A549 (cell line): Measurements from ENCODE around the gene UBTD1. TPM values are rescaled to one million over a fixed set of nuclear protein-coding genes. Genes with fewer than 3 reads are reported as not detected.
A peak's percentile ranks its signal among the peaks of the same experiment; 100 is the strongest.
"Not testable (repeated sequence)": the region's sequence is repeated elsewhere in the genome, so short reads cannot be mapped to it uniquely, and the experiment has no call there.

ENCODE experiments used
- ATAC-seq, 2 experiments: fragments of 200-7000 bp in 1 of 2; fragments of >200 bp in 1 of 2; cut with Nextera tagmentation in 1 of 2; cut with Tn5 transposase in 1 of 2; 3 replicates each; pipeline versions ENCODE4 v1.8.0 to v1.9.1; 2018 to 2020; ENCODE audit warnings: mild to moderate bottlenecking in 1 of 2, moderate library complexity in 1 of 2
- CTCF ChIA-PET: fragments of 300-600 bp; sonication (Branson Sonifier 250); formaldehyde crosslinking; extraction: SDS; loops from one replicate; lab custom pipeline; 2021; ENCODE audit warnings: antibody characterized with exemption, inconsistent platforms; lab: Yijun Ruan, JAX
- POLR2A ChIA-PET: fragments of 350-600 bp; formaldehyde crosslinking; extraction: SDS; loops from one replicate; lab custom pipeline; 2021; ENCODE audit warnings: antibody characterized with exemption, inconsistent platforms; lab: Yijun Ruan, JAX
- DNase-seq, 2 experiments: peaks; one replicate each; pipeline versions ENCODE4 v3.0.0 to v3.0.0-alpha.2; 2011 to 2016; ENCODE audit warnings: low read depth in 1 of 2, low spot score in 1 of 2
- FAIRE-seq: peaks from 2 replicates; lab custom pipeline; 2011; peaks lifted over from hg19 to GRCh38; lab: Jason Lieb, UNC
- H3K27ac ChIP-seq, 2 experiments: fragments of >200 bp; sonication (Bioruptor Twin); formaldehyde crosslinking; 3 replicates each; pipeline ENCODE4 v1.5.1; 2016 to 2017
- H3K4me1 ChIP-seq: fragments of >200 bp; sonication (Bioruptor Twin); formaldehyde crosslinking; 3 replicates; pipeline ENCODE4 v1.6.1; 2016
- H3K4me2 ChIP-seq: fragments of >200 bp; sonication (Bioruptor Twin); formaldehyde crosslinking; 3 replicates; pipeline ENCODE4 v1.6.1; 2016
- H3K4me3 ChIP-seq: fragments of >200 bp; sonication (Bioruptor Twin); formaldehyde crosslinking; 3 replicates; pipeline ENCODE4 v1.5.1; 2016
- H3K9me3 ChIP-seq: fragments of >200 bp; sonication (Bioruptor Twin); formaldehyde crosslinking; 3 replicates; pipeline ENCODE4 v1.6.1; 2016
- BHLHE40 ChIP-seq: IDR thresholded peaks from 2 replicates; pipeline ENCODE4 v1.6.1; 2012; ENCODE audit warnings: low read depth, low read length, inconsistent platforms
- CEBPB ChIP-seq, 2 experiments: fragments of >200 bp in 1 of 2; sonication (Bioruptor Twin) in 1 of 2; formaldehyde crosslinking in 1 of 2; IDR thresholded peaks; 2 replicates each; pipeline ENCODE4 v1.6.1; 2012 to 2016
- CHD2 ChIP-seq: fragments of 150-350 bp; IDR thresholded peaks from 2 replicates; pipeline ENCODE4 v1.6.1; 2014; ENCODE audit warnings: low read length; ENCODE audit not compliant: partially characterized antibody
- EP300 ChIP-seq, 2 experiments: fragments of >200 bp; sonication (Bioruptor Twin); formaldehyde crosslinking; IDR thresholded peaks; 2 replicates in 1 of 2; 3 replicates in 1 of 2; pipeline ENCODE4 v1.6.1; 2016 to 2017
- ESRRA ChIP-seq: fragments of 150-350 bp; IDR thresholded peaks from 2 replicates; pipeline ENCODE4 v1.6.1; 2014; ENCODE audit warnings: mild to moderate bottlenecking, low read length, borderline replicate concordance
- FOSL2 ChIP-seq, 2 experiments: fragments of 450-650 bp in 1 of 2; fragments of >200 bp in 1 of 2; sonication (Bioruptor Twin) in 1 of 2; formaldehyde crosslinking; IDR thresholded peaks; 2 replicates each; pipeline versions ENCODE4 v1.5.0 to v1.6.1; 2016 to 2020; ENCODE audit warnings: mild to moderate bottlenecking in 1 of 2, moderate library complexity in 1 of 2
- HDAC2 ChIP-seq: fragments of 200-600 bp; sonication (generic); IDR thresholded peaks from 2 replicates; pipeline ENCODE4 v1.6.1; 2016
- HES2 ChIP-seq: fragments of >200 bp; sonication (Bioruptor Twin); formaldehyde crosslinking; IDR thresholded peaks from 2 replicates; pipeline ENCODE4 v1.6.1; 2016
- HMGXB4 ChIP-seq: fragments of 250-450 bp; sonication (Bioruptor Pico); IDR thresholded peaks from 2 replicates; pipeline ENCODE4 v1.5.0; 2021; ENCODE audit warnings: mild to moderate bottlenecking, moderate library complexity, borderline replicate concordance
- HOXA7 ChIP-seq: fragments of 250-450 bp; sonication (Bioruptor Pico); IDR thresholded peaks from 2 replicates; pipeline ENCODE4 v1.5.0; 2020; ENCODE audit warnings: mild to moderate bottlenecking, moderate library complexity
- KDM1A ChIP-seq: fragments of 200-600 bp; sonication (generic); IDR thresholded peaks from 2 replicates; pipeline ENCODE4 v1.6.1; 2016; ENCODE audit warnings: low read depth, mild to moderate bottlenecking
- MAX ChIP-seq: IDR thresholded peaks from 2 replicates; pipeline ENCODE4 v1.6.1; 2012
- MAZ ChIP-seq: fragments of 150-350 bp; IDR thresholded peaks from 2 replicates; pipeline ENCODE4 v1.6.1; 2014; ENCODE audit warnings: antibody characterized with exemption, low read depth, low read length, borderline replicate concordance
- NPAS2 ChIP-seq: fragments of 250-450 bp; sonication (Bioruptor Pico); IDR thresholded peaks from 2 replicates; pipeline ENCODE4 v1.8.0; 2022; ENCODE audit warnings: mild to moderate bottlenecking, moderate library complexity, borderline replicate concordance
- NR3C1 ChIP-seq: fragments of >200 bp; sonication (Bioruptor Twin); formaldehyde crosslinking; IDR thresholded peaks from 3 replicates; pipeline ENCODE4 v1.6.1; 2017
- PBX3 ChIP-seq: IDR thresholded peaks from 2 replicates; pipeline ENCODE4 v1.6.1; 2012
- RNF2 ChIP-seq: fragments of 200-600 bp; sonication (generic); IDR thresholded peaks from 2 replicates; pipeline ENCODE4 v1.6.1; 2016; ENCODE audit warnings: low read depth, mild to moderate bottlenecking, antibody characterized with exemption, moderate library complexity, borderline replicate concordance
- TP53 ChIP-seq: fragments of 250-450 bp; sonication (Bioruptor Pico); IDR thresholded peaks from 2 replicates; pipeline ENCODE4 v1.5.0; 2021; ENCODE audit warnings: mild to moderate bottlenecking, moderate library complexity
- USF2 ChIP-seq: fragments of 450-650 bp; IDR thresholded peaks from 2 replicates; pipeline ENCODE4 v1.6.1; 2014; ENCODE audit warnings: antibody characterized with exemption
- ZC3H11A ChIP-seq: fragments of 450-650 bp; IDR thresholded peaks from 2 replicates; pipeline ENCODE4 v1.6.1; 2014; ENCODE audit warnings: antibody characterized with exemption, mild to moderate bottlenecking
- ZFP36 ChIP-seq: fragments of 450-650 bp; IDR thresholded peaks from 2 replicates; pipeline ENCODE4 v1.6.1; 2014; ENCODE audit warnings: borderline replicate concordance; ENCODE audit not compliant: partially characterized antibody
- ZNF302 ChIP-seq: fragments of 250-450 bp; sonication (Bioruptor Pico); IDR thresholded peaks from 2 replicates; pipeline ENCODE4 v1.9.0; 2021; ENCODE audit warnings: inconsistent platforms, mild to moderate bottlenecking, moderate library complexity
- WGBS: methylation state at CpG from one replicate; pipeline ENCODE4 v1.1.6; 2017; ENCODE audit errors: missing lambda C conversion rate; 5-methylcytosine and 5-hydroxymethylcytosine counted together
- polyA plus RNA-seq, 4 experiments: library from polyadenylated mRNA; depleted of rRNA in 3 of 4; stranded (reverse); fragments of >200 nt; fragmentation: RNase III in 1 of 4; extraction: RNeasy Plus Mini Kit Qiagen cat#74134 plus additional on column Dnase treatment in 1 of 4; gene quantifications; 2 replicates in 3 of 4; 3 replicates in 1 of 4; pipeline ENCODE4 v1.2.3, GENCODE V29; 2011 to 2017

UBTD1 gene
- polyA plus RNA-seq, 2 of the 4 experiments (the other 2 are of a cell fraction), result 5.9 to 11.6 TPM

GRCh38 chr10:97576487-97576886 lies 77.8 kb downstream of the UBTD1 start:
- ChIA-PET POLR2A (interaction anchor here (0.5 to 1.3 kb wide), 2 partner anchors 71 to 175 kb away, joined by 3 to 4 read pairs; partner anchors contain the start of gene RRP12), CTCF (interaction anchor here (0.8 to 33.8 kb wide), 4 partner anchors 20 to 125 kb away, joined by 4 to 1048 read pairs (median 68); partner anchors contain the start of genes C10orf62 and HOGA1)
- H3K9me3 ChIP-seq, result not testable (repeated sequence)
- peaks cover 56% of the 10 kb centered on the region for H3K4me1 ChIP-seq
- peak; percentile 79 for TF ChIP-seq ZC3H11A
- TF ChIP-seq, all 56 proteins: peak for 1; not testable (repeated sequence) for 55
- not testable (repeated sequence) for ATAC-seq, H3K4me3 ChIP-seq, FAIRE-seq, DNase-seq
- WGBS, result 39% methylated on average over 5 of the region's 5 CpGs
- Histone ChIP-seq H3K27ac (peak overlapping the region; percentile 91 to 93), H3K4me2 (peak overlapping the region; percentile 72; the same call in 1 of the 3 replicates)

GRCh38 chr10:97577701-97578100 lies 79.0 kb downstream of the UBTD1 start:
- TF ChIP-seq ESRRA (no peak), ZNF302 (CRISPR knock-in tag) (no peak), CHD2 (no peak), CEBPB (IDR thresholded peaks at IDR 0.05) (no peak), TP53 (no peak), BHLHE40 (no peak), FOSL2 (IDR thresholded peaks at IDR 0.05) (no peak), FOSL2 (CRISPR knock-in tag; IDR thresholded peaks at IDR 0.05) (no peak), KDM1A (no peak), PBX3 (no peak), HOXA7 (CRISPR knock-in tag) (no peak), HMGXB4 (CRISPR knock-in tag) (no peak), USF2 (no peak), MAZ (no peak)
- TF ChIP-seq, all 56 proteins: peak for 0
- H3K27ac ChIP-seq, result peak overlapping the region; percentile 30 to 78; a peak in 4 of 6 replicates
- DNase-seq (no peak), FAIRE-seq (no peak), ATAC-seq (no peak)
- peaks cover 44% of the 10 kb centered on the region for H3K4me1 ChIP-seq
- WGBS, result 73% methylated on average over 9 of the region's 9 CpGs
- CTCF ChIA-PET, result interaction anchor here (0.8 to 33.8 kb wide), 4 partner anchors 8 to 119 kb away, joined by 3 to 1048 read pairs (median 67); partner anchors contain the start of genes C10orf62 and HOGA1
- H3K4me2 ChIP-seq, result no peak overlapping the region
- POLR2A ChIA-PET, result no interaction called here
- H3K4me3 ChIP-seq, result no peak overlapping the region
- H3K9me3 ChIP-seq, result no peaks in the 10 kb centered on the region

- Histone ChIP-seq H3K4me1 (peaks cover 38% of the 10 kb centered on the region), H3K4me3 (no peak overlapping the region), H3K4me2 (no peak overlapping the region), H3K27ac (peak overlapping the region in 1 of 2 experiments; percentile 78; a peak in 2 of 6 replicates), H3K9me3 (no peaks in the 10 kb centered on the region)
- ChIA-PET CTCF (interaction anchor here (1.0 to 33.8 kb wide), 3 partner anchors 9 to 21 kb away, joined by 3 to 1048 read pairs (median 131); partner anchors contain the start of genes C10orf62 and HOGA1), POLR2A (no interaction called here)
- no peak for ATAC-seq
- 93% methylated on average over 40 of the region's 40 CpGs for WGBS
- no peak for TF ChIP-seq MAX
- no peak for TF ChIP-seq RNF2
- no peak for TF ChIP-seq ZFP36
- no peak for TF ChIP-seq NR3C1
- TF ChIP-seq HDAC2, result no peak
- no peak for TF ChIP-seq HES2
- TF ChIP-seq NPAS2, result no peak
- TF ChIP-seq EP300 (IDR thresholded peaks at IDR 0.05), result no peak
- no peak for FAIRE-seq
- DNase-seq, result no peak
Measured at GRCh38 chr10:97578171-97578844, 79.6 kb downstream of the UBTD1 start.
